Stimulated activated CD4-positive, alpha-beta T cell treated with anti-CD3 and anti-CD28 coated beads, Interleukin-2, amount 100 ng/mL, for 48 hours (primary cell): ENCODE data around the gene BNC1.
"Not testable (repeated sequence)": the region's sequence is repeated elsewhere in the genome, so short reads cannot be mapped to it uniquely, and the experiment has no call there.

Source experiments
- DNase-seq, 2 donors: peaks; one replicate each; pipeline ENCODE4 v3.0.0-alpha.2; 2020

BNC1 gene

DNA sequence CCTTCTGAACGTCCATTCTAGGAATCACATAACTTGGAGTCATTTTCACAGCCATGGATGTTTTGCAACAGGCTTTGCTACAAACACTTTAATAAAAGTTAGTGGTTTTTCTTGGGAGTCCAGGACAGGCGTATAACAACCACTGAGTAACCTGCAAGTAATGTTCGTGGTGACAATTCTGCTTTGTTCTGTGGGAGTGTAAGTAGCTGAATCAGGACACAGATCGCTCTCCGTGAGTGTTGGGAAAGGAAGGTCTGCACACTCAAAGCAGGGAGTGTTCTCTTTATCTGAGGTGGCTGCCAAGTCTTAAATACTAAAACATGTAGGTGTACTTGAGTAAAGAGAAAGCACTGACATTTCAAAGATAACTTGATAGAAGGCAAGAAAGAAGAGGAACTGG is 7.9 kb upstream of the BNC1 start:
- no peak for DNase-seq

DNA sequence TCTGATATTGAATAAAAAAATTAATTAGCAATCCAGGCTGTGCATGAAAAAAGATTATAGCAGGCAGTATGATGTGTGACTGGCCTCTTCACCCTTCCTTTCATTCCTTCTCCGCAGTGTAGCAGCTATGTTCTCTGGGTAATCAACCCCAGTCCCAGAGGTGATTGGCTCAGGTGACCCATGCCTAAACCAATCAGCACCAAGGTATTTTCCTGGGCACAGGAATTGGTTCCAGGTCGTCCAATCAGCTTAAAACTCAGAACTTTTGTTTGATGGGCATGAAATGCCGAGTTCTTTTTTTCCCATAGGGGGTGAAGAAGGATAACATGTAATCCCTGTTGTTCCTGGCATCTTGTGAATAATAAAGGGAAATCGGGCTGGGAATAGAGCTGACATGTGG is 5.8 kb upstream of the BNC1 start:
- no peak for DNase-seq

DNA sequence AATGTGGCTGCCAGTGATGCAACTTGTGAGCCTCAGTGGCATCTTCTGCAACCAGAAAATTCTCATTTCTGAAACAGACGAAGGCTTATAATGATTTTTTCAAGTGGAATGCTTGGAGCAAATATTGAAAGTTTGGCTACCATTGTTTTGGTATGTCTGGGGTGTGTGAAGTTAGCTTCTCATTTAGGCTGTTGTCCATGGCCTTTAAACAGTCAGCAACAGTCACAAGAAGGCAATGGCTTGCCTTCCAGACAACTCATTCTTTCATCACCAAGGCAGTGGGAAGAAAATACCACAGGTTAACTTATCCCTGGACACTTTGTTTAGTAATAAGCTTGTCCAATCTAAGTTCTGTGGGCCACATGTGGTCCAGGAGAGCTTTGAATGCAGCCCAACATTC is 4.7 kb upstream of the BNC1 start:
- DNase-seq: no peak

DNA sequence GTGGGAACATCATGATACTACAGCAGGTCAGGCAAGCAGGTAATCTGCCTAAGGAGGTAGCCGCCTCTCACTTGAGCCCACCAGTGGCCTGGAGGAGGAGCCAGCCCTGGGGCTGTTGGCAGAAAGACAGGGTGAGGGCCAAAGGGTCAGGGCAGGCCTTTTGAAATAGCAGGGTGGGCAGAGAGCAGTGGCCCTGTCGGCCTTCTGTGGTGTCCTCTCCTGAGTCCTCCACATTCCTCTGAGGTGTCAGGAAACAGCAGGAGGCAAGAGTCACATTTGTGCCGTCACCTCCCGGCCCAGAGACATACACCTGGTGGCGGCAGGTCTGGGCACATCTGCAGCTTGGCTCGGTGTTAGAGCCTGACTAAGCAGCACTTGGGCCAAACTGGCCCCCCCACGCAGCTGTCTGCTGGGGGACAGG is 3.9 kb upstream of the BNC1 start:
- DNase-seq: no peak

DNA sequence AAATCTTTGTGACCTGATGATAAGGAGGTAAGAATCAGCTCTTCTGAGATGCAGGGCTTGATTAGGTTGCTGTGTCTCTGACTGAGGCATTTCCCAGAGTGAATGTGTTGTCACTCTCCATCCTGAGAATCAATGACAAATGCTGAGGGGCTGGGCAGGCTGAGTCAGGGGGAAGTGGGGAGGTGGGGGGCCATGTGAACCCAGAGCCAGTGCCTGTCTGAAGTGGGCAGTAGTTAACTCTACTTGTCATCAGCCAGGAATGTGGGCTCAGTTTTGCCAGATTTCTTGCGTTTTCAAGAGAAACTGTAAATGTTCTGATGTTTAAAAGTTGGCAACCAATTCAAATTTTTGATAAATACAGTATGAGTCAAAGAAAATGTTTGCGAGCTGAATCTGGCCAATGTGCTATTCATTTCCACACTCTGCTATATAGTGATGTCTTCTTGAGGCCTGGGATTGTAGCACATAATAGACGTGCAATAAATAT is 3.1 kb upstream of the BNC1 start:
- no peak for DNase-seq

DNA sequence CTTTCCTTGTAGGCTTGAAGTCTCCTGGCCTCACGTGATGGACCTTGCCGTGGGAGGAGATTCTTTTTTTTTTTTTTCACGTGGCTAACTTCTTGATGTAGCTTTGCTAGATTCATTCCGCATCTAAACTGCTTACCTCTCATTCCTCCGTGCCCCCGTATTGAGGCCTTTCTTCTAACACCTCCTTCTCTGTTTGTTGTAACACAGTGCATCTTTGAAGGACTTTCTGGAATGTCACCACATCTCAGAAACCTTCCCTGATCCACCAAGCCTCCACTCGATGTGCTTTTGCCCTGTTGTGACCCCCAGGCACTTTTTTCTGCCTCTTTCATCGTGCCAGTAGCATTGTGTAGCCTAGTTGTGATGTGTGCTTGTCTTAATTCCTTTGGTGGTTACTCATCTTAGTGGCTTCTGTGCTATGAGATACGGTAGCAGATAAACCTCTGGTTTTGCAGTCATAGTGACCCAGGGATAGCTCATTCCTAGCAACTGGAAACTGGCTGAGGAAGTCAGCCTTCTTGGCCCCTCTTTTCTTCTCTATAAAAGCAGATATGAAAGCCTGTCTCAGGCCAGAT is 1.6 kb upstream of the BNC1 start:
- DNase-seq: no peak

DNA sequence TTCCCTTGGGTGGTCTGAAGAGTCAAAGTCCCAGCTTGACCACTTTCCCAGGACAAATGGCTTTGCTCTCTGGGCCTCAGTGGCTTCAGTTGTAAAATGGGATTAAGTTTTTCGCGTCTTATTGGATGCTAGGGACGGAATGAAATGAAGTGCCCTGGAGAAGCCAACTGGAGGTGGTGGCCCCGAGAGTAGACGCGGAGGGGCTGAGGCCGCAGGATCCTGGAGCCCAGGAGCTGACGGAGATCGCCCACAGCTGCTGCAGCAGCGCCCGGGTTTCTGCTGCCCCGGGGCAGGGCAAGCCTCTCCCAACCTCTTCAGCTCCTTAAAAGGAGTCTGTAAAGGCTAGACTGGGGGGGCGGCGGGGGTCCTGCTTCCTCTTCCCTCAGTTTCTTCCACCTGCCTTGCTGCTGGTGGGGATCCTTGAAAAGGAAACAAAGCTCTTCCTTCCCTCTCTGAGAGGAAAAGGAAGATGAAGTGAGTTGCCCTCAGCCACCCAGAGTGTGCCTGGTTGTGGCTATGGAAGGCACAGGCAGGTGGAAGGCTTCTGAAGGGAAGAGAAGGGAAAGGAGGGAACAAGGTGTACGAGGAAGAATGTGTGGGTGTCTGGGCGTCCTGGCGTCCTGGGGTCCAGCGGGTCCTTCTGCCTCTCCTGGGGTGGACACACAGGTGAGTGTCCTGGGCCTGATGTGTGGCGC is 967 bp upstream of the BNC1 start:
- DNase-seq: no peak

DNA sequence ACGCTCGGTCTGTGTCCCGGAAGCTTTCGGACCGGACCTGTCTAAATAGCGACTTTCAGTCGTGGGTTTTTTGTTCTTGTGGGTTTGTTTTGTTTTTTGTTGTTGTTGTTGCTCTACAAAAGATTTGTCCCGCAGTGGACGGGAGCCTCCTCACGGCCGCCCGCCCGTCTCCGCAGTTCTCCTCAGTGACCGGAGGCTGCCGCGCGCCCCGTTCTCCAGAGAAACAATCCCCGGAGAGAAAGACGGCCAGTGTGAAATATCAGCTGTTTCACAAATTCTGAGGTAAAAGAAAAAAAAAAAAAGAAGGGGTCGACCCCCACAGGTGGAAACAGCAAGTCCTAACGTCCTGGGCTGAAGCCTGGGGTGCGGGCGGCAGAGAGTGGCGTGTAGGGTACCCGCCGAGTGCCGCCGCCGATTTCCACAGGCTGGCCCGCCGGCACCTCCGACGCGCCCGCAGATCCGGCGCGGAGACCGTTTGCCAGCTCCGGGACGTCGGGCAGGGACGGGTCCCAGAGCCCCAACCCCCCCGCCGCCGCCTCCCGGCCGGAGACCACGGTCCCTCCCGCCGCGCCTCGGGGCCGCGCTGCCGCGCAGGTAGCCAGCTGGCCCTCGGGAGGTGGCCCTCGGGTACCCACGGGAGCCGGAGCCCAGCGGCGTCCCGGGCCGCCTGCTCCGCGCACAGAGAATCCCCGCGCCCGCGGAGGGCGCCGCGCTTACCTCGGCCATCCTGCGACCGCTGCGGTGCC is 478 bp downstream of the BNC1 start:
- DNase-seq: no peak

DNA sequence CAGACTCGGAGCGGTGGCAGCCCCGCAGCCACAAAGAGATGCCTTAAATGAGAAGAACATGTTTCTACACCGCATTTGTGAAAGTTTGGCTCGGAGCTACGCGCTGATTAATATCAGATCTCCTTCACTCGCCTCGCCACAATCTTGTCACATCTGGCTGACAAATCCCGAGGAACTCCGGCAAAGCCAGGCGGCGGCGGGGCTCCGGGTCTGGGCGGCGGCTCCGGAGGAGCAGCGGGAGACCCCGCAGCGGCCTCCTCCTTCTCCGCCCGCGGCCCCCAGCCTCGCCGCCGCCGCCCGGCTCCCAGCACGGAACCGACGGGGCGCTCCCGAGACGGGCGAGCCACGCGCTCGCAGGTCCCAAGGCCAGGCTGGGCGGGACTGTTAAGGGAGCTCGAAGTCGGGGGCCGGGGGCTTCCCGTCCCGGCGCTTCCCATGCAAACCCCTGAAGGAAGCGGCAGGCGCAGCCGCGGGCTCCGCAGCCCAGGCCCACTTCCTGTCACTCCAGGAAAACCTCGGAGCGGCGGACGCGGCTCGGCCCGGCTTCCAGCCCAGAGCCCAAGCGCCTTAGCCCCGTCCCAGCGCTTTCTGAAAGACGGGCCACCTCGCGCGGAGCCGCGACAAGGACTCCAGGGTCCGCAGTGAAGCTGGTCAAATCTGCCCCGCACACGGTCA is 1.2 kb downstream of the BNC1 start:
- no peak for DNase-seq

DNA sequence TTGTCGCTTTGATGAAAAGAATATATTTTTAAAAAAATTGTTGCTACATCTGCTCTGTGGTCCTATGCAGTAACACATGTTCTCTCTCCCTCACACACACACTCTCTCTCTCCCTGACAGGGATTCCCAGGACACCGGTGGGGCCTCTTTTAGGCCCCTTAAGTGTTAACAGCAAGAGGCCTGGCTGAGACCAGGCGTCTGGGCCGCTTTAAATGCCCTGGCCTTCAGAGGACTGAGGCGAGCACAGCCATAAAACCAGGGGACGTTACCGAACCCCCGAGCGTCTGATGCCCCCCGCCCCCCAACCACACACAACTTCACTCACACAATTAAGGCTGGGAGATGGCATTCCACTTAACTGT is 1.7 kb downstream of the BNC1 start:
- no peak for DNase-seq

DNA sequence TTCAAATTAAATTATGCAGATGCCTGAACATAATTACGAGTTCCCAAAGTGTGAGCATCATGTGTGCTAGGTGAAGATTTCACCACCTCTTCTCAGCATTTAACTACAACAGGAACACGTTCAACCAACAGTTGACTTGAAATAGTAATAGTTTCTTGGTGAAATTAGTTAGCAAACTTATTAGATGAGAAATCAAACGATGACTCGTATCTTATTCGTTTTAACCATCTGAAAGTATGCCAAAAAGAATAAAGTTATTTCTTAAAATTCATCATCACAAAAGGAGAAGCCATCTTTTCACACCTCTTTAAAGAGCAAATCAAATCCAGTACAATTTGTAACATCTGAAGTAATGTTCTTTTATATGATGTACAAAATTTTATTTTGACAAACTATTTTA is 2.3 kb downstream of the BNC1 start:
- DNase-seq: no peak

DNA sequence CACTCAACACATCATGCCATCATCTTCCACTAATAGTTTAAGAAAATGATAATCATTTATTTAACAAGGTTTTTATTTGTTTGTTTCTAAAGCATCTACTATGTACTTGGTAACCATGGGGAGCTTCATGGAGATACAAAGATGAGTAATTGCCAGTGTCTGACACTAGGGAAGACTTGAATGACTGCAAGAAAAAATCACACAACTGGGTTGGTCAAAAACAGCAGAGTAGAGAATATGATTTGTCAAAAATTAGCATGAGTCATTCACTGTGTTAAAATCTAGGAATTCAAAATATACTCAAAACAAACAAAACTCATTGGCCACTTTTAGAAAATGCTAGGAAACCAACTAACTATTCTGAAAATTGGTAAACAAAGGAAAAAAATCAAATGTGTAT is 6.3 kb downstream of the BNC1 start:
- DNase-seq: no peak

DNA sequence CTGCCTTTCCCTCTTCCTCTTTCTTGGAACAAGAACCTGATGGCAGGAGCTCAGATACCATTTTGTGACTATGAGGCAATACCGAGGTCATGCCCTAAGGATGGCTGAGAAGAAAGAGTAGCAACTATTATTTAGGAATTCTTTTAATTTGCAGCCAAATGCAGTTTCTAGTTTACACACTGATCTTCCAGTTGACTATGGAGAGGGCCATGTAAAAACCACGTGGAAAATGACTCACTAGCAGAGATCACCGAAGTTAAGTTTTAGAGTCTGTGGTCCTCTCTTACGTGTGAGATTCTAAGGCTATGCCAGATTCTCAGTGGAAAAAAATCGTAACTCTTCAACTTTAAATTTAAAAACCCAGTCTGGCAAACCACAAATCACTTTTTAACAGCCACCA is 7.8 kb downstream of the BNC1 start:
- no peak for DNase-seq

DNA sequence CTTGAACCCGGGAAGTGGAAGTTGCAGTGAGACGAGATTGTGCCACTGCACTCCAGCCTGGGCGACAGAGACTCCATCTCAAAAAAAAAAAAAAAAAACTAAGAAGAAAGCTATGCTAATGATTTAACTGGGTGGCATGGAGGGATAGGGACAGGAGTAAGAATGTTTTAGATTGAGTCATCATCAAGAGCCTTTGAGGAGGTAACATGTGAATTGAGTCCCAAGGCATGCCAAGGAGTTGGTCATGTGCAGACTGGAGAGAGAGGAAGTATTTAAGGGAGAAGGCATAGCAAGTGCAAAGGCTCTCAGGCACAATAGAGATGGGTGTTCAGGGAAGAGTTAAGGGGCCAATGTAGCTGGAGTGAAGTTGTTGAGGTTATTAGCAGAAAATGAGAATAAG is 9.1 kb downstream of the BNC1 start:
- DNase-seq: no peak

DNA sequence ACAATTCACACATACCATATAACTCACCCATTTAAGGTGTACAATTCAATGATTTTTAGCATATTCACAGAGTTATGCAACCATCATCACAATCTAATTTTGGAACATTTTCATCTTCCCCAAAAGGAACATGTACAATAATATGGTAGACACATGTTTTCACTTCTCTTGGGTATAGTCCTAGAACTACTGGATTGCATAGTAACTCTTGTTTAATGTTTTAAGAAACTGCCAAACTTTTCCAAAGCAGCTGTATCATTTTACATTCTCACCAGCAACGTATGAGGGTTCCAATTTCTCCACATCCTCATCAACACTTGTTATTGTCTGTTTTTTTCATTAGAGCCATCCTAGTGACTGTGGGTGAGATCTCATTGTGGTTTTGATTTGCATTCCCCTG is 14.3 kb downstream of the BNC1 start:
- DNase-seq: no peak

DNA sequence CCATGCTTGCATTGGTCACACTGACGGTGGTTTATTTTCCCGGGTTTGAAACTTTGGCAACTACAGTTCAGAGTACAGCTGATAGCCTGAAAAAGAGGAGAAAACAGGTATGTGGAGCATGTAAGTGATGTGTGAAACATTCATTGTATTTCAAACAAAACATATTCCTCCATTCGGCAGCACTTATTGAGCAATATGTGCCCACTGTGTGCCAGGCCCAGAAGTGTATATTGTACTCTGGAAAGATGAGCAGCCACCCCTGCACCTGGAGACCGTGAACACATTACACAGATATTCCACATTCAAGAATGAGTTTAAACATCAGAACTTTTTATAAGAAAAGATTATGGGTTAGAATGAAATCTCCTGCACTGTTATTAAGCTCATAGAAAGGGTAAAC is 16.3 kb downstream of the BNC1 start:
- DNase-seq: no peak

DNA sequence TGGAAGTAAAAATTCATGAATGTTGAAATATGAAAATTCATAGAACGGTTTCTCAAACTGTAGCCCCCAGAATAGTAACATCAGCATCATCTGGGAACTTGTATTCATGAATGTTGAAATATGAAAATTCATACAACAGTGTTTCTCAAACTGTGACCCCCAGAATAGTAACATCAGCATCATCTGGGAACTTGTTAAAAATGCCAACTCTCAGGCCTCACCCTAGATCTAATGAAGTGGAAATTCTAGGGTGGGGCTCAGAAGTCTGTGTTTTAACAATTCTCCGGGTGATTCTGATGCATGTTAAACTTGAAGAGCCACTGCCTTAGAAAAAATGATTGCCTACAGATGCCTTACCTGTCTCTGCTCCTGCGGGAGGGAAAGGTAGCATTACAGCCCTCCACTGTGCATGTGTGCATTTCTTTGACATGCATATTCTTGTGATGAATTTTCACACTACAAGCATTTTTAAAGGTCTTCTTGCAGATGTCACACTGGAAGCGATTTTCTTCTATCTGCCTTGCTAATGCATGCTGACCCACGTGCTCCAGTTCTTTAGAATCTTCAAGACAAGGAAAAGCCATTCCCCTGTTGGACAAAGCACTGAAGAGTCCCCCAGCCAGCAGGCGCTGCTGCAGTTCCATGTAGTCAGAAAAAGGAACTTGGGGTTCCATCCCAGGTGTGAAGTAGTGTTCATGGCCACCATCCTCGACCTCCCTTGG is 21.7 kb downstream of the BNC1 start:
- DNase-seq: no peak

DNA sequence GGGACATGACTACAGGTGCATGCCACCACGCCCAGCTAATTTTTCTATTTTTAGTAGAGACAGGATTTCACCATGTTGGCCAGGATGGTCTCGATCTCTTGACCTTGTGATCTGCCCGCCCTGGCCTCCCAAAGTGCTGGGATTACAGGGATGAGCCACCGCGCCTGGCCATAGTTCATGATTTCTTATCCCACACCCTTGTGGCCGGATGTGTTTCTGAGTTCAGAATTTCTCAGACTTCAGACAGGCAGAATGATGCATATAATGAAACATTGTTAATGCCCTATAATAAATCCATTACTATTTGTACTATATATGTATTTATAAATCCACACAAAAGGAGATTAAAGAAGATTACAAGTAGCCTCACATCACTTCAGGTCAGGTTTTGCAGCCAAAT is 22.3 kb downstream of the BNC1 start:
- DNase-seq: not testable (repeated sequence)

DNA sequence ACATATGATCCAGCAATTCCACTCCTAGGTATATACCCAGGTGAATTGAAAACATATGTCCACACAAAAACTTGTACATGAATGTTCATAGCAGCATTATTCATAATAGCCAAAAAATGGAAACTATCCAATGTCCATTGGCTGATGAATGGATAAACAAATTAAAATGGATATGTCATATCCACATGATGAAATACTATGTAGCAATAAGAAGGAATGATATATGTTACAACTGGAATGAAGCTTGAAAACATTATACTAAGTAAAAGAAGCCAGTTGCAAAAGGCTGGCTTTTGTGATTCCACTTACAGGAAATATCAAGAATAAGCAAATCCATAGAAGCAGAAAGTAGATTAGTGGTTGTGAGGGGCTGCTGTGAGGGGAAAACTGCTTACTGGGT is 33.7 kb downstream of the BNC1 start:
- DNase-seq: no peak

DNA sequence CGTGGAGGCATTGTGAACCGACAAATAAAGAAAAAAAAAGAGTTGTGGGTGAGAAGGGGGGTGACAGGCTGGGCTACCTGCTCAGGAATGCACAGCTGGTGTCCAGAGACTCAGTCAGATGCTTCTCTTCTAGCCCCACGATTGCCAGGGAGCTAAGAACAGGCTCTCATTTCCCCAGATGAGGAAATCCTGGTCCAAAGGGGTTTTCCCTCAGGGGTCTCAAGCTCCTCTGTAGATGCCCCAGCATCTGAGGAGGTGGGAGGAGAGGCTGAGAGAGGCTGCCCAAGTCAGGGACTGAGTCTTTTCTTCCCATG is 35.5 kb downstream of the BNC1 start:
- no peak for DNase-seq

DNA sequence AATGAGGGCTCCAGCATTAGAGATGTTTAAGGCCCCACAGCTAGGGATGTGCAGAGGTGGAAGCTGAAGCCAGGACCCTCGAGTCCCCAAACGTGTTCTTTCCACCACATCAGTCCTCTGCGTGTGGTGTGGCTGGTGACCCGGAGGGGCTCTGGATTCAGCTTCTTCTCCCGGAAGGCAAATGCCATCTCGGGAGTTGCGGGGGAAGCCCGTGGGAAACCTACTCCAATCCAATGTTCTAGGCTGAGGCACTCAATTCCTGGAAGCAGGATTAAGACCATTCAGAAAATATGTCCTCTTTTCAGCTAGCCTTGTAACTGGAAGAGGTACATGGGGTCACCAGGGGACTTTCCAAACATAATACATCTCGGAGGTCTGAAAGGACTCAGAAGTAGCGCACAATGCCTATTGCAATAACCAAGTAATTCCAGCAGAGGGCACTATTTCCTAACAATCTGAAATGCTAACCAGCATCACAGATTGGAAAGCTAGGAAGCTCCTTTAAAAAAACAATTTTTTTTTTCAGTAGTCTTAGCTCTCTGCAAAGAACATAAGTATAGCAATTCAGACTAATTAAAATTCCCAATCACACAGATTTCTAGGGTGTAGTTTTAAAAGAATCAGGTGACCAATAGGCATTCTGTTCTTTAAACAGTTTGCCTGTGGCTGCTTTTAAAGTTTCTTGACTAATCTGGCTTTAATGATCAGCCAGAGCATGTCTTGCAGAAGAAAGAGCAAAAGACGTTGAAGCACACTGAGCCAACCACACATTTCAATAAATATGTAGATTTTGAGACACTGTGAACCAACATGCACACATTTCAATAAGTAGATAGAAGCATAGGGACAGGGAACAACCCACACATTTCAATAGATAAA is 36.1 kb downstream of the BNC1 start:
- DNase-seq: peak; percentile 13 to 18

DNA sequence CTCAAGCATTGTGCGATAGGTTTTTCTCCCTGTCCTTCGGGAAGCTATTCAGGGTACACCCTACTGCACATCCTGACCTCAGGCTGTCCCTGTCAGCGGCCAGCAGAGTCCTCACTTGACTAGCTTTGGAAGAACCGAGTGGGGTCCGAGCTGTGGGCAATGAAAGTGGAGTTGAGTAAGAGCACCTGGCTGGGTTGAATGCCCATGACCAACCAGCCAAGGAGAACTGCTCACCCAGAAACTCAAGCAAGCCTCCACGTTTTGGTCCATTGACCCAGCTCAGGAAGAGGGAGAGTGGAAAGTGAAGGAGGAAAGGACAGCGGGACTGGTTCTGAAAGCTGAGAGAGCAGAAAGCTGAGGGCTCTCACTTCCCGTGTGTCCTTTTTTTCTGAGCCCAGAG is 40.8 kb downstream of the BNC1 start:
- no peak for DNase-seq
